GM13977 (cell line): ENCODE data around the gene KSR1.

Source experiments
- DNase-seq: peaks from one replicate; pipeline ENCODE4 v3.0.0; 2012; ENCODE audit warnings: low spot score
- in situ Hi-C: fragments of 300-500 bp; cut with MboI; formaldehyde crosslinking; loops from one replicate; pipeline ENCODE4 v1.12.0; 2022; ENCODE audit warnings: low sequenced_read_pairs, low pct_unique_long_range_greater_than_20kb, mixed read lengths, inconsistent platforms; ENCODE audit not compliant: unreplicated experiment
- TF ChIP-seq, protein P1 (sequence below): IDR thresholded peaks from 2 replicates; pipeline ENCODE4 v1.5.1; 2012; ENCODE audit warnings: mild to moderate bottlenecking, control low read depth; ENCODE audit not compliant: insufficient read depth; ENCODE audit errors: extremely low read depth, missing control alignments

Gene KSR1

DNA sequence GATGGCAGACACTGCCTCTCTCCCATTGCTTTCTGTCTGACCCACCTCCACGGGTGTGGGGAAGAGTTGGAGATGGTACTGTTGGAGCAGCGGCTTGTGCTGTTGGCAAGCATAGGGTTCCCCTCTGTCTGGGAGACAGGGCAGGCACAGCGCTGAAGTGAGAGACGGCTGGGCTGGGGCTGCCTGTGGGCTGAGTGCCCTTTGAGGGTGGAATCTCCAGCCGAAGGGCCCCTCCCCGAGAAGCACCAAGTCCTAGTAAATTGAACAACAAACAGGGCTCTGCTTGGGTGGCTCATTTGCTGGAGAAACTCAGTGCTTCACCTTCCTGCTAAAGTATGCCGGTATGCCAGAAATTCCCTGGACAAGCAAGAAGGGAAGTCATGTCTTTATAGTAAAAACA lies 79.7 kb downstream of the KSR1 start:
- in situ Hi-C loops: no loop called here
- no peak for DNase-seq
- TF ChIP-seq, protein P1, sequence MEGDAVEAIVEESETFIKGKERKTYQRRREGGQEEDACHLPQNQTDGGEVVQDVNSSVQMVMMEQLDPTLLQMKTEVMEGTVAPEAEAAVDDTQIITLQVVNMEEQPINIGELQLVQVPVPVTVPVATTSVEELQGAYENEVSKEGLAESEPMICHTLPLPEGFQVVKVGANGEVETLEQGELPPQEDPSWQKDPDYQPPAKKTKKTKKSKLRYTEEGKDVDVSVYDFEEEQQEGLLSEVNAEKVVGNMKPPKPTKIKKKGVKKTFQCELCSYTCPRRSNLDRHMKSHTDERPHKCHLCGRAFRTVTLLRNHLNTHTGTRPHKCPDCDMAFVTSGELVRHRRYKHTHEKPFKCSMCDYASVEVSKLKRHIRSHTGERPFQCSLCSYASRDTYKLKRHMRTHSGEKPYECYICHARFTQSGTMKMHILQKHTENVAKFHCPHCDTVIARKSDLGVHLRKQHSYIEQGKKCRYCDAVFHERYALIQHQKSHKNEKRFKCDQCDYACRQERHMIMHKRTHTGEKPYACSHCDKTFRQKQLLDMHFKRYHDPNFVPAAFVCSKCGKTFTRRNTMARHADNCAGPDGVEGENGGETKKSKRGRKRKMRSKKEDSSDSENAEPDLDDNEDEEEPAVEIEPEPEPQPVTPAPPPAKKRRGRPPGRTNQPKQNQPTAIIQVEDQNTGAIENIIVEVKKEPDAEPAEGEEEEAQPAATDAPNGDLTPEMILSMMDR: no peak

DNA sequence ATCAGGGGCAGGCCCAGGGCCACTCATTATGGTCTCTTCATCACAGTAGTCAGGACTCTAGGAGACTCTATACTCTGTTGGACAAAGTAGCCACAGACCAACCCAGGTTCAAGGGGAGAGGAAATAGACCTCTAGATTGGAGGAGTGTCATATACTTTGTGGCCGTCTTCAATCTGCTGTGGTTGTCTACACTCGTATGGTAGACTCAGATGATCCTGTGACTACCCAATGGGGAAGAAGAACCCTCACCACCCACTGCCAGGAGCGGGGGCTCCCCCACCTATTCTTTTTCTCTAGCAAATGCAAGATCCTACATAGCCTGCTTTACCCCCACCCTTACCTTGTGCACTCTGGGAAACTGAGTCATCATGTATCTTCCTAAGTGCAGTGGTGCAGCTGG lies 80.5 kb downstream of the KSR1 start:
- TF ChIP-seq, protein P1: no peak
- no peak for DNase-seq
- in situ Hi-C loops: no loop called here

DNA sequence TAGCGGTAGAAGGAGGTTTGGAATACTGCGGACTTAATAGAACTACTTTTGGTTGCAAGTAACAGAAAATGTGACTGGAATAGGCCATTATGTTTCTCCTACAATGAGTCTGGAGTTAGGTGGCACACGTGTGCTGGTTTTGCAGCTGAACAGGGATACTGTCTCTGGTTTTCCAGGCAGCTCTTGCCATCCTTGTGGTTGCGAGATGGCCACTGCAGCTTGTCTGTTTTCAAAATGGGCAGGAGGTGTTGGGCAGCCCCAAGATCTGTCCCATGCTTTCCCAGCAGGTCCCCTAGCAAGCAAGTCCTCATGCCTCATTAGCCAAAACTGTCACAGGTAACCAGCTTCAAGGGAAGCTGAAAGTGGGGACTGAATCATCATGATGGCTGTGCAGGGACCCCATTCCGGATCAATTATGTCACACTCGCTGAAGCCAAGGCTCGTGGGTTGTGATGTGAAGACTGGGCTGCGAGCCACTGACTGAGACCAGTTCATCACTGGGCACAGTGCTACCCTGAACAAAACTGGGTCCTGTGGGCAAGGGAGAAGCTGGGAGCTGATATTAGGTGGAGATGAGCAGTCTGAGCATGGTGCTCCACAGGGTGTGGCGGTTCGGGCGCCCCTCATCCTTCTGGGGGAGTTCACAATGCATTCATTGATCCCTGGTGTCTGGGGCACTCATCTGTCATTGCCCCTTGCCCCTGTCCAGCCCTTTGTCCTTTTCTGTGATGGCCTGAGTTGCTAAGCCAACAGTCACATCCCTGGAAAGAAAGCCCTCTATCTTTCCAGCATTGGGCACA lies 82.1 kb downstream of the KSR1 start:
- in situ Hi-C loops: no loop called here
- no peak for DNase-seq
- TF ChIP-seq, protein P1: no peak

DNA sequence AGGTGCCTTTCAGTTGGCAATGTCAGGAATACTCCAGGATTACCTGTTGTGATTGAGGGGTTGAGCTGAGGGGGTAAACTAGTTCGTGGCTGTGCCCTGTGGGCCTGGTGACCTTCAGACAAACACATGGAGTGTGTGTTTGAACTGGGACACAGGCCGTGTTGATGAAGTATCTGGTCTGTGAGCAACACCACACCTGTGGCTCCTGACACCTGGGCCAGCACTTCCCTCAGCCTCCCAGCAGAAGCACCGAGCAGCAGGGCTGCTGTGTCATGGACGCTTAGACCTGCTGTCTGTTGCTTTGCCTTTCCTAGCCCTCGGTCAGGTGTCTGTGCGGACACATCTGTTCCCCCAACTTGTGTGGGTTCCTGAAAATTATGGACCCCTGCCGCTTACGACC lies 82.9 kb downstream of the KSR1 start:
- in situ Hi-C loops: no loop called here
- no peak for DNase-seq
- TF ChIP-seq, protein P1: no peak

DNA sequence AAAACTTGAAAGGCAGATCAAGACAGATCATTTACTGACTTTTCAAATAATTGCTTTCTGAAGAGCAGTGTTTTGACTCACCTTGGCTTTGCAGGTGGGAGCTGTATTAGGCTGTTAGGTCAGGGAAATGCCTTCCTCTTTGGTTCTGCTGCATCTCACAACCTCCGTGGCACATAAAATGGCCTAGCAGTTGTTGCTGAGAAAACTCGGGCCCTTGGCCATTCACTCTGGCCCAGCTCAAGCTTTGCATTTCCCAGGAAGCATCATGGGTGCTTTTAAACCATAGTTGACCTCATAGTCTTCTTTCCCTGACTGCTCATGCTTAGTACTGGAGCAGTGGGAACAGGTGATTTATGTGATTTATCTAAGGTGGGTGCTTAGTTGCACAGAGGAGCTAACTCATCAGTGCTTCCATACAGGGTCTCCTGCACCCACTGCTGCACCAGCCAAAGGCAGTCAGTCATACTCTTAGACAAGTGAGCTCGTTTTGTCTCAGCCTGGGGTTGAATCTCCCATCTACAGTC lies 83.6 kb downstream of the KSR1 start:
- in situ Hi-C loops: no loop called here
- DNase-seq: no peak
- TF ChIP-seq, protein P1: no peak

DNA sequence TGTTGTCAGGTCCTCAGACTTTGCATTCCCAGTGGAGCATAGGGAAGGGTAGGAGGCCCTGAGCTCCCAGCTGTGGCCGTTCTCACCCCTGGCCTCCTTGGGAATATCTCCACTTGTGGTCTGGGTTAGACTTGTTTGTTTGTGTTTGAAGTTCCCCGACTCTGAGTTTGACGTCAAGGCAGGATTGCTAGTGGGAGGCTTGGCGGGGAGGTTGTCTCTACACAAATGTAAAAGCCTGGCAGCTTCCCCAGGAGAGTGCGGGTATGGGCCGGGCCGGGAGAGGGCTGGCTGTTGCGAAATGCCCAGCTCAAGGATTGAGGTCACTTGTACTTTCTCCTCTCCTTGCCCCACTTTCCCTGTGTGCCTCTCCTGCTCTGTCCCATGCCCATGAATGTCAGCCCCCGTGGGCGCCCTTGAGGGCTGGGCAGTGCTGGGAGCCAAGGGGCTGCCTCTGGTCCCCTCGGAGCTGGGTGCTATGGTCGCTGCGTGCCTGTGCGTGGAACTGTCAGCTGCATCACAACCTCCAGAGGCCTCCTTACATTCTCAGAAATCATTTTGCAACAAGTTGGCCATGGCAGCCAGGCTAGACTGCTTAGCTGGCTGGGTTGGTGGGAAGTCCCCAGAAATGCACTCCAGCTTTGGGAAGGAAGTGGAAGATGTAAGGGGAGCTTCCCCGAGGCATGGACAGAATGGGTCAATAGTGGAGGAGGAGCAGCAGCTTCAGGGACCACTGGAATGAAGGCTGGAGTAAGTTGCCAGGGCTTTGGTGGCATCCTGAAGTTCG lies 84.3 kb downstream of the KSR1 start:
- in situ Hi-C loops: no loop called here
- DNase-seq: no peak
- TF ChIP-seq, protein P1: no peak
